ENCODE results near the gene CSF3. TPM values are rescaled to one million over a fixed set of nuclear protein-coding genes. Genes with fewer than 3 reads are reported as not detected.

Gene CSF3
- total and polyA plus RNA-seq, 11 donors, result 0.14 to 1.3 (median 0.63) TPM; not detected in 7

DNA sequence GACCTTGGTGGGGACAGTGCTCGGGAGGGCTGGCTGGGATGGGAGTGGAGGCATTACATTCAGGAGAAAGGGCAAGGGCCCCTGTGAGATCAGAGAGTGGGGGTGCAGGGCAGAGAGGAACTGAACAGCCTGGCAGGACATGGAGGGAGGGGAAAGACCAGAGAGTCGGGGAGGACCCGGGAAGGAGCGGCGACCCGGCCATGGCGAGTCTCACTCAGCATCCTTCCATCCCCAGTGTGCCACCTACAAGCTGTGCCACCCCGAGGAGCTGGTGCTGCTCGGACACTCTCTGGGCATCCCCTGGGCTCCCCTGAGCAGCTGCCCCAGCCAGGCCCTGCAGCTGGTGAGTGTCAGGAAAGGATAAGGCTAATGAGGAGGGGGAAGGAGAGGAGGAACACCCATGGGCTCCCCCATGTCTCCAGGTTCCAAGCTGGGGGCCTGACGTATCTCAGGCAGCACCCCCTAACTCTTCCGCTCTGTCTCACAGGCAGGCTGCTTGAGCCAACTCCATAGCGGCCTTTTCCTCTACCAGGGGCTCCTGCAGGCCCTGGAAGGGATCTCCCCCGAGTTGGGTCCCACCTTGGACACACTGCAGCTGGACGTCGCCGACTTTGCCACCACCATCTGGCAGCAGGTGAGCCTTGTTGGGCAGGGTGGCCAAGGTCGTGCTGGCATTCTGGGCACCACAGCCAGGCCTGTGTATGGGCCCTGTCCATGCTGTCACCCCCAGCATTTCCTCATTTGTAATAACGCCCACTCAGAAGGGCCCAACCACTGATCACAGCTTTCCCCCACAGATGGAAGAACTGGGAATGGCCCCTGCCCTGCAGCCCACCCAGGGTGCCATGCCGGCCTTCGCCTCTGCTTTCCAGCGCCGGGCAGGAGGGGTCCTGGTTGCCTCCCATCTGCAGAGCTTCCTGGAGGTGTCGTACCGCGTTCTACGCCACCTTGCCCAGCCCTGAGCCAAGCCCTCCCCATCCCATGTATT, 1.1 kb downstream of the CSF3 start:
- H3K27ac ChIP-seq, result peak overlapping the region in 4 of 12 donors; percentile 13 to 67 (median 22)
- intact Hi-C loops (cut with DNase I), result loop anchor here in 7 of 10 donors (2.0 to 10.0 kb wide), 7 partner anchors 79 to 279 kb away; partner anchors contain the start of gene CDC6 (in 2 of the 7)

DNA sequence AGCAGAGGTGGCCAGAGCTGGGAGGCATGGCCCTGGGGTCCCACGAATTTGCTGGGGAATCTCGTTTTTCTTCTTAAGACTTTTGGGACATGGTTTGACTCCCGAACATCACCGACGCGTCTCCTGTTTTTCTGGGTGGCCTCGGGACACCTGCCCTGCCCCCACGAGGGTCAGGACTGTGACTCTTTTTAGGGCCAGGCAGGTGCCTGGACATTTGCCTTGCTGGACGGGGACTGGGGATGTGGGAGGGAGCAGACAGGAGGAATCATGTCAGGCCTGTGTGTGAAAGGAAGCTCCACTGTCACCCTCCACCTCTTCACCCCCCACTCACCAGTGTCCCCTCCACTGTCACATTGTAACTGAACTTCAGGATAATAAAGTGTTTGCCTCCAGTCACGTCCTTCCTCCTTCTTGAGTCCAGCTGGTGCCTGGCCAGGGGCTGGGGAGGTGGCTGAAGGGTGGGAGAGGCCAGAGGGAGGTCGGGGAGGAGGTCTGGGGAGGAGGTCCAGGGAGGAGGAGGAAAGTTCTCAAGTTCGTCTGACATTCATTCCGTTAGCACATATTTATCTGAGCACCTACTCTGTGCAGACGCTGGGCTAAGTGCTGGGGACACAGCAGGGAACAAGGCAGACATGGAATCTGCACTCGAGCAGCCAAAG, 2.3 kb downstream of the CSF3 start:
- peak in 1 of 4 donors; percentile 23 for ATAC-seq
- H3K4me1 ChIP-seq, result peaks cover 0 to 66% (median 36%) of the 10 kb centered on the region in 12 donors
- TF ChIP-seq, protein P1, sequence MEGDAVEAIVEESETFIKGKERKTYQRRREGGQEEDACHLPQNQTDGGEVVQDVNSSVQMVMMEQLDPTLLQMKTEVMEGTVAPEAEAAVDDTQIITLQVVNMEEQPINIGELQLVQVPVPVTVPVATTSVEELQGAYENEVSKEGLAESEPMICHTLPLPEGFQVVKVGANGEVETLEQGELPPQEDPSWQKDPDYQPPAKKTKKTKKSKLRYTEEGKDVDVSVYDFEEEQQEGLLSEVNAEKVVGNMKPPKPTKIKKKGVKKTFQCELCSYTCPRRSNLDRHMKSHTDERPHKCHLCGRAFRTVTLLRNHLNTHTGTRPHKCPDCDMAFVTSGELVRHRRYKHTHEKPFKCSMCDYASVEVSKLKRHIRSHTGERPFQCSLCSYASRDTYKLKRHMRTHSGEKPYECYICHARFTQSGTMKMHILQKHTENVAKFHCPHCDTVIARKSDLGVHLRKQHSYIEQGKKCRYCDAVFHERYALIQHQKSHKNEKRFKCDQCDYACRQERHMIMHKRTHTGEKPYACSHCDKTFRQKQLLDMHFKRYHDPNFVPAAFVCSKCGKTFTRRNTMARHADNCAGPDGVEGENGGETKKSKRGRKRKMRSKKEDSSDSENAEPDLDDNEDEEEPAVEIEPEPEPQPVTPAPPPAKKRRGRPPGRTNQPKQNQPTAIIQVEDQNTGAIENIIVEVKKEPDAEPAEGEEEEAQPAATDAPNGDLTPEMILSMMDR (IDR thresholded peaks at IDR 0.05), result no peak
- TF ChIP-seq POLR2A (IDR thresholded peaks at IDR 0.05), result no peak
- intact Hi-C loops (cut with DNase I), result loop anchor here in 6 of 10 donors (5.0 to 10.0 kb wide), 6 partner anchors 77 to 277 kb away; partner anchors contain the start of gene CDC6 (in 2 of the 6)
- peak in 2 of 5 donors; percentile 44 to 54 for DNase-seq
- peak overlapping the region in 10 of 12 donors; percentile 24 to 67 (median 35) for H3K27ac ChIP-seq
- no peaks in the 10 kb centered on the region for H3K27me3 ChIP-seq
- WGBS, 4 donors, result 36 to 47% (median 41%) methylated on average over 15 of the region's 15 CpGs
- no peak overlapping the region for H3K4me3 ChIP-seq
- H3K36me3 ChIP-seq, result peaks cover 0 to 37% (median 33%) of the 10 kb centered on the region in 9 donors
- no peaks in the 10 kb centered on the region for H3K9me3 ChIP-seq

More for the DNA sequence above, 1.1 kb downstream of the CSF3 start:
- Histone ChIP-seq H3K27me3 (no peaks in the 10 kb centered on the region), H3K36me3 (peaks cover 0 to 24% (median 21%) of the 10 kb centered on the region in 9 donors), H3K9me3 (no peaks in the 10 kb centered on the region), H3K4me1 (peaks cover 0 to 59% (median 34%) of the 10 kb centered on the region in 12 donors), H3K4me3 (no peak overlapping the region)
- DNase-seq, result no peak
- ATAC-seq, result no peak
- TF ChIP-seq, protein P1 (IDR thresholded peaks at IDR 0.05), result no peak
- TF ChIP-seq POLR2A (IDR thresholded peaks at IDR 0.05), result no peak
- WGBS, 4 donors, result 82 to 89% (median 85%) methylated on average over 23 to 26 of the region's 26 CpGs

DNA sequence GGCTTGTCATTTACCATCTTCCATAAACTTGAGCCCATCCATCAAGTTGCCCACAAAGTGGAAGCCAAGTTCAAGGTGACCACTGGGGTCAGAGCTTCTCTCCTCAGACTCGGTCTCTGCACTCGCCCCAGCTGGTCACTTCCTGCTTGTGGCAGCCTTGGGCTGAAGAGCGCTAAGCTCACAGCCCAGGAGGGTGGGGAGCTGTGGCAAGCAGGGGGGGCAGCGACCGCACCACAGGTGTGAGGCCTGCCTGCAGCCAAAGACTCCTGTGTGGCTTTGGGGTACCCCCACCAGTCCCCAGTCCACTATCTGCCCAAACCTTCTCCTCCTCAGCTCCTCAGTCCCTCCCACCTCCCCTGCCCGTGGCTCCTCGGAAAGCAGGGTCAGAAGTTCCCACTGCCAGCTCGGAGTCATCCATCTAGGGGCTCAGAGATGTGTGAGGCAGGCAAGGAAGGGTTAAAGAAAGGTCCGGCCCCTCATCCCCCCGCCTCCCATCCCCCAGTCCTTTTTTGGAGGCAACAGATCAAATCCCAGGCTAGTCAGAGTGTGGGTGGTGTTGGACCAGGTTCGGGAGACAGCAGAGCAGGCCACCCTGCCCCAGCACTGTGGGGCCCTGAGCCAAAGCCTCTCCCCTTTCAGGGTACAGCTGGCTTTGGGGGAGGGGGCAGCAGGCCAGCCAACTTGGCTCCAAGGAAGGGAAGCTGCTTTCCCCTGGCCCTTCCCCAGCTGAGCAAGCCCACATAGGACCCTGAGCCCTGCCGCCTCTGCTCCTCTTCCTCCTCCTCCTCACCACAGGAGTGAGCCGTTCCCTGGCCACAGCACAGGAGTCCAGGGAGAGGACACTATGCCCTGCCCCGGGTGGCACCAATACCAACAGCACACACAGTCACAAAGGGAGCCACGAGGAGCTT, 3.2 kb downstream of the CSF3 start:
- no peaks in the 10 kb centered on the region for H3K9me3 ChIP-seq
- H3K4me3 ChIP-seq, result no peak overlapping the region
- peaks cover 0 to 72% (median 37%) of the 10 kb centered on the region in 12 donors for H3K4me1 ChIP-seq
- peak overlapping the region in 10 of 12 donors; percentile 24 to 67 (median 35) for H3K27ac ChIP-seq
- 53 to 54% (median 53%) methylated on average over 12 to 15 of the region's 15 CpGs for WGBS, 4 donors
- peaks cover 0 to 45% (median 40%) of the 10 kb centered on the region in 9 donors for H3K36me3 ChIP-seq
- H3K27me3 ChIP-seq, result no peaks in the 10 kb centered on the region
- intact Hi-C loops (cut with DNase I), result loop anchor here in 6 of 10 donors (5.0 to 10.0 kb wide), 6 partner anchors 76 to 276 kb away; partner anchors contain the start of gene CDC6 (in 2 of the 6)
- TF ChIP-seq POLR2A (IDR thresholded peaks at IDR 0.05), result no peak
- TF ChIP-seq, protein P1 (IDR thresholded peaks at IDR 0.05), result no peak
- ATAC-seq (peak; percentile 6 to 52 (median 22)), DNase-seq (peak; percentile 63 to 75 (median 70))

All from heart left ventricle (tissue), 16 donors.